HG03432 (cell line): Measurements from ENCODE around the gene SREBF1.

Experiments
- ATAC-seq: cut with Tn5 transposase; IDR thresholded peaks from one replicate; pipeline ENCODE4 v1.9.1; 2021; ENCODE audit warnings: mild to moderate bottlenecking, moderate library complexity; ENCODE audit not compliant: unreplicated experiment

The SREBF1 gene

DNA sequence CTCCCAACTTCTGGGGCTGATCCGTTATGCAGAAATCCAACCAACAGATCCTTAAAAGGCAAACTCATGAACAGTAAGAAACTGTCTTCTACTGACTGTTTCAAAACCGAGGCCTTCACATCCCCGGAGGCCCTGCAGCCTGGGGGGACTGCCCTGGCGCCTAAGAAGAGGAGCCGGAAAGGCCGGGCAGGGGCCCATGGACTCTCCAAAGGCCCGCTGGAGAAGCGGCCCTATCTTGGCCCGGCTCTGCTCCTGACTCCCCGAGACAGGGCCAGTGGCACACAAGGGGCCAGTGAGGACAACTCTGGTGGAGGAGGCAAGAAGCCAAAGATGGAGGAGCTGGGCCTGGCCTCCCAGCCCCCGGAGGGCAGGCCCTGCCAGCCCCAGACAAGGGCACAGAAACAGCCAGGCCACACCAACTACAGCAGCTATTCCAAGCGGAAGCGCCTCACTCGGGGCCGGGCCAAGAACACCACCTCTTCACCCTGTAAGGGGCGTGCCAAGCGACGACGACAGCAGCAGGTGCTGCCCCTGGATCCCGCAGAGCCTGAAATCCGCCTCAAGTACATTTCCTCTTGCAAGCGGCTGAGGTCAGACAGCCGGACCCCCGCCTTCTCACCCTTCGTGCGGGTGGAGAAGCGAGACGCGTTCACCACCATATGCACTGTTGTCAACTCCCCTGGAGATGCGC is 39.5 kb downstream of the SREBF1 start:
- ATAC-seq = no peak

DNA sequence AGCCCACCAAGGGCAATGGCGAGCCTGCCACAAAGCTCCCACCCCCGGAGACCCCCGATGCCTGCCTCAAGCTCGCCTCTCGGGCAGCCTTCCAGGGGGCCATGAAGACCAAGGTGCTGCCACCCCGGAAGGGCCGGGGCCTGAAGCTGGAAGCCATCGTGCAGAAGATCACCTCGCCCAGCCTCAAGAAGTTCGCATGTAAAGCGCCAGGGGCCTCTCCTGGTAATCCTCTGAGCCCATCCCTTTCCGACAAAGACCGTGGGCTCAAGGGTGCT is 40.1 kb downstream of the SREBF1 start:
- ATAC-seq = no peak

DNA sequence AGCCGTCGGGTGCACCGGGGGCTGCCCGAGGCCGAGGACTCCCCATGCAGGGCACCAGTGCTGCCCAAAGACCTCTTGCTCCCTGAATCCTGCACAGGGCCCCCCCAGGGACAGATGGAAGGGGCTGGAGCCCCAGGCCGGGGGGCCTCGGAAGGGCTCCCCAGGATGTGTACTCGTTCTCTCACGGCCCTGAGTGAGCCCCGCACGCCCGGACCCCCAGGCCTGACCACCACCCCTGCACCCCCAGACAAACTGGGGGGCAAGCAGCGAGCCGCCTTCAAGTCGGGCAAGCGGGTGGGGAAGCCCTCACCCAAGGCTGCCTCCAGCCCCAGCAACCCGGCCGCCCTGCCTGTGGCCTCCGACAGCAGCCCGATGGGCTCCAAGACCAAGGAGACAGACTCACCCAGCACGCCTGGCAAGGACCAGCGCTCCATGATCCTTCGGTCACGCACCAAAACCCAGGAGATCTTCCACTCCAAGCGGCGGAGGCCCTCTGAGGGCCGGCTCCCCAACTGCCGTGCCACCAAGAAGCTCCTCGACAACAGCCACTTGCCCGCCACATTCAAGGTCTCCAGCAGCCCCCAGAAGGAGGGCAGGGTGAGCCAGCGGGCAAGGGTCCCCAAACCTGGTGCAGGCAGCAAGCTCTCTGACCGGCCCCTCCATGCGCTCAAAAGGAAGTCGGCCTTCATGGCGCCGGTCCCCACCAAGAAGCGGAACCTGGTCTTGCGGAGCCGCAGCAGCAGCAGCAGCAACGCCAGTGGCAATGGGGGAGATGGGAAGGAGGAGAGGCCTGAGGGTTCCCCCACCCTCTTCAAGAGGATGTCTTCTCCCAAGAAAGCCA is 40.6 kb downstream of the SREBF1 start:
- ATAC-seq = no peak

DNA sequence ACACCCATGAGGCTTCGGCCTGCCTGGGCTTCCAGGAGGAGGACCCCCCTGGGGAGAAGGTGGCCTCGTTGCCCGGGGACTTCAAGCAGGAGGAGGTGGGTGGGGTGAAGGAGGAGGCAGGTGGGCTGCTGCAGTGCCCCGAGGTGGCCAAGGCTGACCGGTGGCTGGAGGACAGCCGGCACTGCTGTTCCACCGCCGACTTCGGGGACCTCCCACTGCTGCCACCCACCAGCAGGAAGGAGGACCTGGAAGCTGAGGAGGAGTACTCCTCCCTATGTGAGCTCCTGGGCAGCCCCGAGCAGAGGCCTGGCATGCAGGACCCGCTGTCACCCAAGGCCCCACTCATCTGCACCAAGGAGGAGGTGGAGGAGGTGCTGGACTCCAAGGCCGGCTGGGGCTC is 41.5 kb downstream of the SREBF1 start:
- no peak for ATAC-seq

DNA sequence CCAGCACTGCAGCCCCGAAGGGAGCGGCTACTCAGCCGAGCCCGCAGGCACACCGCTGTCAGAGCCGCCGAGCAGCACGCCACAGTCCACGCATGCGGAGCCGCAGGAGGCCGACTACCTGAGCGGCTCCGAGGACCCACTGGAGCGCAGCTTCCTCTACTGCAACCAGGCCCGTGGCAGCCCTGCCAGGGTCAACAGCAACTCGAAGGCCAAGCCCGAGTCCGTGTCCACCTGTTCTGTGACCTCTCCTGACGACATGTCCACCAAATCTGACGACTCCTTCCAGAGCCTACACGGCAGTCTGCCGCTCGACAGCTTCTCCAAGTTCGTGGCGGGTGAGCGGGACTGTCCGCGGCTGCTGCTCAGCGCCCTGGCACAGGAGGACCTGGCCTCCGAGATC is 42.4 kb downstream of the SREBF1 start:
- ATAC-seq = no peak

DNA sequence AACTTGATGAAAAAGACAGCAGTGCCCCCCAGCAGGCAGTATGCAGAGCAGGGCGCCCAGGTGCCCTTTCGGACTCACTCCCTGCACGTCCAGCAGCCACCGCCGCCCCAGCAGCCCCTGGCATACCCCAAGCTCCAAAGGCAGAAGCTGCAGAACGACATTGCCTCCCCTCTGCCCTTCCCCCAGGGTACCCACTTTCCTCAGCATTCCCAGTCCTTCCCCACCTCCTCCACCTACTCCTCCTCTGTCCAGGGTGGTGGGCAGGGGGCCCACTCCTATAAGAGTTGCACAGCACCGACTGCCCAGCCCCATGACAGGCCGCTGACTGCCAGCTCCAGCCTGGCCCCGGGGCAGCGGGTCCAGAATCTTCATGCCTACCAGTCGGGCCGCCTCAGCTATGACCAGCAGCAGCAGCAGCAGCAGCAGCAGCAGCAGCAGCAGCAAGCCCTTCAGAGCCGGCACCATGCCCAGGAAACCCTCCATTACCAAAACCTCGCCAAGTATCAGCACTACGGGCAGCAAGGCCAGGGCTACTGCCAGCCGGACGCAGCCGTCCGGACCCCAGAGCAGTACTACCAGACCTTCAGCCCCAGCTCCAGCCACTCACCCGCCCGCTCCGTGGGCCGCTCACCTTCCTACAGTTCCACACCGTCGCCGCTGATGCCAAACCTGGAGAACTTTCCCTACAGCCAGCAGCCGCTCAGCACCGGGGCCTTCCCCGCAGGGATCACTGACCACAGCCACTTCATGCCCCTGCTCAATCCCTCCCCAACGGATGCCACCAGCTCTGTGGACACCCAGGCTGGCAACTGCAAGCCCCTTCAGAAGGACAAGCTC is 43.2 kb downstream of the SREBF1 start:
- ATAC-seq = no peak

DNA sequence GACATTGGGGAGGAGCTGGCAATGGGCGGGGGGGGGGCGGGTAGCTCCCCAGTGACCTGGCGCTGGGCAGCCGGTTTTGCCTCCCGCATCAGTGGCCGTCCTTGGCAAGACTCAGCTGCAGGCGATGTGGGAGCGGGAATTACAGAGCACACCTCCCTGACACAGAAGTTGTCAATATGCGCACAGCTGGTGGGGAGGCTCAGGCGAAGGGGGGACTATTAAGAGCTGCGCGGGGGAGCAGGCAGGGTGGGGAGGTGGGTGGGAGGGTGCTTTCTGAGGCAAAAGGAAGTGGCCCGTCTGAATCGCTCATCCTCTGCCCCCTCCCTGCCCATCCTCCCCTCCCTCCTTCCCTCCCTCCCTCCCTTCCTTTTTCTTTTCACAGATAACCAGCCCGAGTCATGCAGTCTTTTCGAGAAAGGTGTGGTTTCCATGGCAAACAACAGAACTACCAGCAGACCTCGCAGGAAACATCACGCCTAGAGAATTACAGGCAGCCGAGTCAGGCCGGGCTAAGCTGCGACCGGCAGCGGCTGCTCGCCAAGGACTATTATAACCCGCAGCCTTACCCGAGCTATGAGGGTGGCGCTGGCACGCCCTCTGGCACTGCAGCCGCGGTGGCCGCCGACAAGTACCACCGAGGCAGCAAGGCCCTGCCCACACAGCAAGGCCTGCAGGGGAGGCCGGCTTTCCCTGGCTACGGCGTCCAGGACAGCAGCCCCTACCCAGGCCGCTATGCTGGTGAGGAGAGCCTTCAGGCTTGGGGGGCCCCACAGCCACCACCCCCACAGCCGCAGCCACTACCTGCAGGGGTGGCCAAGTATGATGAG is 44.0 kb downstream of the SREBF1 start:
- ATAC-seq = no peak

DNA sequence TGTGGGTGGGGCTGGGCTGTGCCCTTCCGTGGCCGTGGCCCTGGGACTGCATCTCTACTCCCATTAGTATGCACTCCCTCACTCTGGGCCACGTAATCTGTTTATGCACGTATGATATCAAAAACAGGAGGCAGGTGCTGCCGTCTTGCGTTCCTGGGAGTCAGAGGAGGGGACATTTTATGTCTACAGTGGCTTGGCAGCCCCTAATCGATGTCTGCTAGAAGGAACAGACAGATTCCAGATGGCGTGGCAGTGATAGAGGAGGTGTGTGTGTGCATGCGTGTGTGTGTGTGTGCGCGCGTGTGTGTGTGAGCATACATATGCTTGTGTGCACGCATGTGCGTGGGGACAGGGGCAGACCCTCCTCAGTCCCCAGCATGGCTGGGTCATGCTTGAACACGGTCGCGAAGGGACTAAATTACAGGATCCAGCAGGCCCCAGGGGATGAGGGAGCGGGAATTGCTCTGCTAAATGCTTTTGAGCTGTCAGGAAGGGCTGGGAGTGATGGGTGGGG is 44.7 kb downstream of the SREBF1 start:
- ATAC-seq = no peak

DNA sequence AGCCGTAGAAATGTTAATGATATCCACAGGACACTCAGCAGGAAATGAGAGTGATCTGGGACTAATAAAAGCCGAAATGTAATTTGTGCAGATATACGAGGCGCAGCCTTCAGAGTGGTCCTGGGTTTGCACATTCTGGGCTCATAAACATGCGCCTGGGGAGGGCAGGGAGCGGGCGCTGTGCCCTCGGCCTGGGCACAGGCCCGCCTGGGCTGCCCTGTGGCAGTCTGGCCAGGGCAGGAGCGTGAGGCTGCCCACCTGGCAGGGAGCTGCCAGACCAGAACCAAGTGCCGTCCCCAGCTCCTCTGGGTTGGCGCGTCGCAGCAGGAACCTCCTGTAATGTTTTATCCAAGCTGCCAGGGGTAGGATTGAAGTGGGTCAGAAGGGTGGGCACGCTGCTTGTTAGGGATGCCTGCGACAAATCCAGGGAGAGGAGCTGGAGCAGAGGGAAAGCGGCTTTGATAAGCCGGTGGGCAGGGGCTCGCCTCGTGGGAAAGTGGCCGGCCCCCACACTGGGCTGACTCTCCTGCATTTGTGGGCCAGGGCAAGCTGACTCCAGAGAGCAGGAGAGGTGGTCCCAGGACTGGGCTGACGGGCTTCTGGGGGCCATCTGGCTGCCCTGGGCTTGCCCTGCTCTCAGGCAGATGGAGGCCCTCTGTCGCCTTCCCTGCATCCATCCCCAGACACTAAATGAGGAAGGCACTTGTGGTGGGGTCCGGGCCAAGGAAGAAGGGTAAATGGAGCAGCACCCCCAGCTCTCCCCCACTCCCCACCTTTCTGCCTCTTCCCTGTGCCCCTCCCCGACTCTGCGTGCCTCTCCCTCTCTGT is 45.9 kb downstream of the SREBF1 start:
- no peak for ATAC-seq

DNA sequence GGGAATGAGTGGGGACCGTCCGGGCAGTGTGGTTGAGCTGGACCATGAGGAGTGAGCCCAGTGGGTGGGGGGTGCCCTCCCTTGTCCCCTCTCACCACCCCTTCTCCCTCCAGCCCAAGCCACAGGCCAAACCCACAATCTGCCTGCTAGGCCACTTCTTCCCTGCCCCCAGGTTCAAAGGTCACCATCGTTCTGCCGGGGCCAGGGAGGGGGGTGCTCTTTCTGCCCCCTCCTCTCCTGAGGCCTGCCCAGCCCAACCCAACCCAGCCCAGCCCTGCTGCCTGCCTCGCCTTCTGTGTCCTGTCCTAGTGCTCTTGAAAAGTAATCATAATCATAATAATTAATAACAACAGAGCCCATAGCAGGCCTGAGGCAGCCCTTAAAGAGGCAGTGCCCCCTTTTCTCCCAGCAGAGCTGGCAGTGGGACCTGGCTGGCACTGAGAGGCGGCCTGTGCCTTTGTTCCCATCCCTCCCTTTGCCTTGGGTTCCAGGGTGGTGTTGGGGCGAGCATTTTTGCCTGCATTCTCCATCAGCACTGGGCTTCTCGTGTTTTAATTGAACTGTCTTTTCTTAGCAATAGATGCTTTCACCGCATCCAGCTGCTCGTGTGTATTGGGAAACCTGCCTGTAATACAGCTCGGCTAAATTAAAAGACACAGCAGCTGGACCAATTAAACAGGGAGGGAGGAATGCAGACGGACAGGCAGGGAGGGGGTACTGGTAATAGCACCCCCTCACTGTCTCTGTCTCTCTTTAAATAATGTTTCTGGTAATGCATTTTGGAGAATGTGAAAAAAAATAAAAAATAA is 46.8 kb downstream of the SREBF1 start:
- no peak for ATAC-seq

DNA sequence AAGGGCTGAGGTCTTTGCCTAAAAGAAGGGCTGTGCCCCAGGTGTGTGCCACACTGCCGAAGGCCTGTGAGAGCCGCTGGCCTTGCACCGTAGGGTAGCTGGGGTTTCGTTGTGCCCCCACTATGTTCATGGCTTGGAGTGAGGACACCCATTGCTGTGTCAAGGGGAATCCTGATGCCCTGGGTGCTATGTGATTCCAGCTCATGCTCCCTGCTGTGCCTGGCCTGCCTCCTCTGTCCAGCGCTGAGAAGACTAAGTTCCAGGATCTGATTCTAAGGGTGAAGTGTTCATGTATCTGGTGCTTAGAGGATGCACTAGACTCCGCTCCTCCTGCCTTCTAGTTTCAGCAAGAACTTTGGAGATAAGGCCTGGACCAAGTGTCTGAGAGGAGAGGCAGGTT is 47.4 kb downstream of the SREBF1 start:
- no peak for ATAC-seq

DNA sequence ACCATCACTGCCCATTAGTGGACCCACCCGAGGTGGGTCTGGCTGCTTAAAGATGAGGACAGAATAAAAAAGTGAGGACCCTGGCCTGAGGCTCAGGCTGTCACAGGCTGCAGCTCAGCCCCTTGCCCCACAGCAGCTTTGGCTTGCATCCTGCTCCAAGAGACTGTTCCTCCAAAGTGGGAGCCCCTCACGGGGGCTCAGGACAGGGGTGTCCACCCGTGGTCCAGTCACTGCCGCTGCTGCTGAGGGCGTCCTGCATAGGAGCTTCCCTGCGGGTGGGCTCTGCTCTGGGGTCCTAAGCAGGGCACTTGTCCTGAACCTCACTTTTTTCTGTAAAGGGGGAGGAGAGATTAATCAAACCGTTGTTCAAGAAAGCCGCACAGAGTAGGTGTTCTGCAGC is 47.8 kb downstream of the SREBF1 start:
- no peak for ATAC-seq

DNA sequence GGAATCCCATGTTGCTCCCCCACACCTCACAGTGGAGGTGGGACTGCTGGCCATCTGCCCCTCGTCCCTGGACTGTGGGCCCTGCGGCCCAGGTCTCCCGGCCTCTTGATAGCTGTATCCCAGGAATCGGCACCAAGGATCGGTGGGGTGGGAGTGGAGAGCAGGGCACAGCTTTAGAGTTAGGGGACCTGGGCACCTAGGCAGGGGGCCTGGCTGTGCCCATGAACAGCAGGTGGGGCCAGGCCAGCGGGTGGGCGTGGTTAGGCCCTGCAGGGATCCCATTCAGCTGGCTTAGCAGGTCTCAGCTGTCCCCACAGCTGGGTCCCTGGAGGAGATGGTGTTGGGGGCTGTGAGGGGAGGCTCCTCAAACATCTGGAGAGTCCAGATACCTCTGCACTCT is 49.2 kb downstream of the SREBF1 start:
- ATAC-seq = no peak

DNA sequence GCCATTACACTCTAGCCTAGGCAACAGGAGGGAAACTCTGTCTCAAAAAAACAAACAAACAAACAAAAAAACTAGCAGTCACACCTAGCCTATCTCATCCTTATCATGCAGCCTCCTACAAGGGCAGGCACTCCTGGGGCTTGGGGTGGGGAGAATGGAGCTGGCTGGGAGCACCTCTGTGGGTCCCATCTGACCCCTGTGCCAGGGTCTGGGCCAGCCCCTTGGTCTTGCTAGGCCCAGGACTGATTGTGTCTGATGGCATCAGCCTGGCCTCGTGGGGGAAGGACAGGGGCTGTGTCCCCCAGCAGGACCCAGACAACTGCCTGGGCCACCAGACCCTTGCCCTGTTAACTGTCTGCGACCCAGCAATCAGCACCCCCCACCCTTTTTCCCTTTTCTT is 49.8 kb downstream of the SREBF1 start:
- no peak for ATAC-seq

DNA sequence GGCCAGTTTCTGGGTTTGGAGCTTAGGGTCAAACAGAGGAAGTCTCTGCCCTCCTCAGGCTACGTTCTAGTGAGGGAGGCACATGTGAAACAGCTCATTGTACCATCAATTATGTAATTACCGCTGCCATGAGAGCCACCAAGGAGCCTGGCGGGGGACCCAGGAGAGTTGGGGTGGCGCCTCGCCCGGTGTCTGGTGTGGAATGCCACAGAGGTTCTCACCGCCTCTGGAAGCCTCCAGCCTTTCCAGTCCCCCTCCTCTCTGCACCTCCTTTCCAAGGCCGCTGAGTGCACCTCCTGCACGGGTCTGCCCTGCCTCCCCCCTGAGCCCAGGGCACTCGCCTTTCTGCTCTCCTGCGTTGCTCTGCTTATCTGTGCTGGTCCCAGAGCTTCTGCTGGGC is 51.4 kb downstream of the SREBF1 start:
- no peak for ATAC-seq

DNA sequence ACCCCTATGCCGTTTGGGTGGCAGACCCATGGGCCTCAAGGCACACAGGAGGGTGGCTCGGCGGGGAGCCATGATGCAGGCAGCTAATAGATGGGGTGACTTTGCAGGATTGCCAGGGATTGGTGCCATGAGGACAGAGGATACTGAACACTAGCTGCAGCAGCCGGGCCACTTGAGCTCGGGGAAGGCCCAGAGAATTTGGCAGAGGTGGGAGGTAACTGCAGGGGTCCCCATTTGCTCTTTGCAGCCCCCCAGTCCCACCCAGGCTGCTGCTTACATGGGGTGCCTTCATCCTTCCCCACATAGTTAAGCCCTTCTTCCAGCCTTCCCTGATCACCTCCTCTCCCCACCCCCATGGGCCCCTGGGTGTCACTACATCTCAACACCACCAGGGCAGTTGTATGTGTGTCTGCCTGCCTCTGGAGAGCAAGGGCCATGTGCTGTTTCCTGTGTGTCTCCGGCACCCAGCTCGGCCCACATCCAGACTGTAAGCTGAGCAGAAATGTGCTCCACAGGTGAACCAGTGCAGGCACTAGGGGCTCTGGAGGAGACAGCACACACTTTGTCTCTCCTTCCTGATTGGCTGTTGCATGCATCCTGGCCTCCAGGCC is 52.0 kb downstream of the SREBF1 start:
- no peak for ATAC-seq

DNA sequence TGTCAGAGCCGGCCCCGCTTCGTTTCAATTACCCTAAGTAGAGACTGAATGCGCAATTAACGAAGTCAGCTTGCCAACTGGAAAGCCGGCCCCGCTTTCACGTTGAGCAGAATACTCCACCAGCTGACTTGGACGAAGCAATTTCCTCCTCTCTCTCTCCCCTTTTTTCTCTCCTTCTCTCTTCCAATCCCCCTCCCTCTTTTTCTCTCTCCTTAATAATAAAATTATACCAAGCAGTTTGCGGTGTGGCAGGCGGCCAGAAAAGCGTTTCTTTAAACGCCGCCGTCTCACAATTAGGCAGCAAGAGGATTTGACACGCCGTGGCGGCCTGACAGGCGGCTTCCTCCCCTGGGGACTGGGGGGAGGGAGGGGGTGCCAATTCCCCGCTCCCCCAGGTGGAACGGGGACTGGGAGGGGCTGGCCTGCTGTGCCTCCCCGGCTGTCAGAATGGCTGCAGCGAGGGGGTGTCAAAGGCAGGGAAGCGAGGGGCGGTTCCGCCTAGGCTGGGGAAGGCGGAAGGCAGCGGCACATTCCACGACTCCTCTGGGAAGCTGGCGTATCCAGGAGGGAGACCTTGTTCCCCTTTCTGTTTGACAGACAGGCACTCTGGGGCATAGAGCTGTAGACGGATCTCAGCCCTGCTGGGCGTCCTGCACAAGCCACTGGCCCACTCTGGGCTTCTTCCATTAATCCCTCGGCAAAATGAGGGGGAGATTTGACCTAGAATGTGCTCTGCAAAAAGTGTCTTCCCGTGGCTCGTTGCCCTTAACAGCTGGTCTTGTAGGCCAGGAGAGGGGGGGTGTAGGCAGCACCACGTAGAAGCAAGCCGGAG is 52.7 kb downstream of the SREBF1 start:
- peak; percentile 25 for ATAC-seq
